ENCODE data around the gene PLA2G4E. TPM values are rescaled to one million over a fixed set of nuclear protein-coding genes. Genes with fewer than 3 reads are reported as not detected.

Gene PLA2G4E
- total RNA-seq, 4 donors from 2014 or later = not detected

DNA sequence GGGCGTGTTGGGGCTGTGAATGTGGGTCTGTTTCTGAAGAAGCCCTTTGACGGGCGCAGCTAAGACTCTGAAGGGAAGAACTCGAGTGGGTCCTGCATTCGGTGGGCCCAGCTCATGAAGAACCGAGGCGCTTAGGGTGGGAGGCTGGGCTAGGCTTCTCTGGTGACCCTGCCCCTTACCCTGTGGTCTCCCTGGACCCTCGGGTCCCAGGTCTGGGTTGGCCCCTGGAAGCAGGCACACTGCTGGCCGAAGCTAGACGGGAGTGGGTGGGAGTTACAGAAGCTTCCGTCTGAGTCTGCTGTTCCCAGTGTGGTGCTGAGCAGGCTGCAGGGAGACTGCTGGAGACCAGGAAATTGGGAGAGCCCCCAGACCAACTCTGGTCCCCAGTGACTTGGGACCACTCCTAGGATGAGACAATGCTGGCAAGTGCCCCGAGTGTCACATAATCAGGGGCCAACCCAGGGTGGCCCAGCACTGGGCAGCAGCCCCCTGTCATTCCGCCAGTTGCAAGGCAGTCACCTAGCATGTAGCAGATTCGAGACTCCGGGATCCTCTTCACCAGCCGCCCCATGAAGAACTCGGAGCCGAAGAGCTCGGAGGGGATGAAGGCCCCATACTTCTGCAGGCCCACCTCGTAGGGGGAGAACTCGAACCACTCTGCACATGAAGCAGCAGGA is 31.8 kb downstream of the PLA2G4E start:
- TF ChIP-seq, protein P1, sequence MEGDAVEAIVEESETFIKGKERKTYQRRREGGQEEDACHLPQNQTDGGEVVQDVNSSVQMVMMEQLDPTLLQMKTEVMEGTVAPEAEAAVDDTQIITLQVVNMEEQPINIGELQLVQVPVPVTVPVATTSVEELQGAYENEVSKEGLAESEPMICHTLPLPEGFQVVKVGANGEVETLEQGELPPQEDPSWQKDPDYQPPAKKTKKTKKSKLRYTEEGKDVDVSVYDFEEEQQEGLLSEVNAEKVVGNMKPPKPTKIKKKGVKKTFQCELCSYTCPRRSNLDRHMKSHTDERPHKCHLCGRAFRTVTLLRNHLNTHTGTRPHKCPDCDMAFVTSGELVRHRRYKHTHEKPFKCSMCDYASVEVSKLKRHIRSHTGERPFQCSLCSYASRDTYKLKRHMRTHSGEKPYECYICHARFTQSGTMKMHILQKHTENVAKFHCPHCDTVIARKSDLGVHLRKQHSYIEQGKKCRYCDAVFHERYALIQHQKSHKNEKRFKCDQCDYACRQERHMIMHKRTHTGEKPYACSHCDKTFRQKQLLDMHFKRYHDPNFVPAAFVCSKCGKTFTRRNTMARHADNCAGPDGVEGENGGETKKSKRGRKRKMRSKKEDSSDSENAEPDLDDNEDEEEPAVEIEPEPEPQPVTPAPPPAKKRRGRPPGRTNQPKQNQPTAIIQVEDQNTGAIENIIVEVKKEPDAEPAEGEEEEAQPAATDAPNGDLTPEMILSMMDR (IDR thresholded peaks at IDR 0.05 in 4 of 5, conservative IDR thresholded peaks at IDR 0.05 in 1 of 5) = no peak
- no peak for TF ChIP-seq POLR2A (IDR thresholded peaks at IDR 0.05)

DNA sequence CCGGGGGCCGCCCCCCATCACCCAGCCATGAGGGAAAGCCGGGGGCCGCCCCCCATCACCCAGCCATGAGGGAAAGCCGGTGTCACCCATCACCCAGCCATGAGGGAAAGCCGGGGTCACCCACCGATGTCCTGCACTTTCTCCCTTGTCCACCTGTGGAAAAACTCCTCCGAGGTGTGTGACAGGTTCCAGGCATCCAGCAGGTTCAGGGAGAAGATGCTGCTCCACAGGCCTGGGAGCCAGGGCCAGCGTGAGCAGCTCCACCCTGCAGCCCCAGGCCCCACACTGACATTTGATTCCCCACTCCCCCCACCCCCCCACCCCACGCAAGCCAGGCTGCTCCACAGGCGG is 32.9 kb downstream of the PLA2G4E start:
- intact Hi-C loops (cut with DNase I; ENCODE audit: low total_unique reads) = loop anchor here (5.0 kb wide), 1 partner anchor 144 kb away; no protein-coding TSS in a partner anchor
- Histone ChIP-seq H3K9me3 (no peaks in the 10 kb centered on the region), H3K27me3 (no peaks in the 10 kb centered on the region), H3K4me3 (no peak overlapping the region), H3K36me3 (no peaks in the 10 kb centered on the region), H3K27ac (no peak overlapping the region), H3K4me1 (peaks cover 0 to 1% of the 10 kb centered on the region in 2 donors)
- DNase-seq (no peak), ATAC-seq (no peak)
- in situ Hi-C loops (cut with MboI; ENCODE audit: low sequenced_read_pairs in 4 of 4) = no loop called here
- no peak for TF ChIP-seq POLR2A (IDR thresholded peaks at IDR 0.05)

More for the DNA sequence above, 31.8 kb downstream of the PLA2G4E start:
- H3K9me3 ChIP-seq = no peaks in the 10 kb centered on the region
- H3K36me3 ChIP-seq = no peaks in the 10 kb centered on the region
- peak; percentile 4 to 5 for ATAC-seq
- H3K27ac ChIP-seq = no peak overlapping the region
- H3K4me1 ChIP-seq = peaks cover 0 to 9% of the 10 kb centered on the region in 2 donors
- DNase-seq = no peak
- intact Hi-C loops (cut with DNase I; ENCODE audit: low total_unique reads) = loop anchor here (1.0 to 5.0 kb wide), 3 partner anchors 68 to 143 kb away; no protein-coding TSS in a partner anchor
- in situ Hi-C loops (cut with MboI; ENCODE audit: low sequenced_read_pairs in 4 of 4) = no loop called here
- H3K4me3 ChIP-seq = no peak overlapping the region
- no peaks in the 10 kb centered on the region for H3K27me3 ChIP-seq

DNA sequence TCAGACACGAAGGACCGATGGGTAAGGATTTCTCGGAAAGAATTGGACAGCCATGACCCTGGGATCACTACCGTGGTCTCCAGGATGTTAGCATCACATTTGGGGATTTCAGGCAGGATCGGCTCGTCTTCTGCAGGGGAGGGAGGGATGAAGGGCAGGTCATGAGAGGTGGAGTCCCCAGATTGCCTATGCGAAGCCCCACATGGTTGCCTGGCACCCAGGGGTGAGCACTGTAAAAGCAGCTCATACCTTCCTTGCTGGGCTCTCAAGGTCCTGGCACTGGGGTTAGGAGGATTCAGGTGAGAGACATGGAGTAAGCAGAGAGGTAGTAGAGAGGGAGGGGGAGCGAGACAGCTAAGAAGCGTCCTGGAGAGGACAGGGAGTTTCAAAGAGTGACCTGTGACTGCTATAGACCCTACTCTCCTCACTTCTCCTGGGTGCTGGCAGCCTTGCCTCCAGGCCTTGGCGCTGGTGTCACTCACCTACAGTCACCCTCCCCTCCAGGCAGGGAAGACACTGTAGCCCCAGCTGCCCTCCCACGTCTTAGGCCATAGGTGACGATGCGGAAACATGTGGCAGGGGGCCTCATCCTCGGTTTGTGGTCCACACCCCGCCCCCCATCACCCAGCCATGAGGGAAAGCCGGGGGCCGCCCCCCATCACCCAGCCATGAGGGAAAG is 33.5 kb downstream of the PLA2G4E start:
- no peaks in the 10 kb centered on the region for H3K4me1 ChIP-seq
- intact Hi-C loops (cut with DNase I; ENCODE audit: low total_unique reads) (loop anchor here (5.0 kb wide), 1 partner anchor 145 kb away; no protein-coding TSS in a partner anchor), in situ Hi-C loops (cut with MboI; ENCODE audit: low sequenced_read_pairs in 4 of 4) (no loop called here)
- DNase-seq (no peak), ATAC-seq (no peak)
- H3K27ac ChIP-seq = no peak overlapping the region
- H3K9me3 ChIP-seq = no peaks in the 10 kb centered on the region
- TF ChIP-seq POLR2A (IDR thresholded peaks at IDR 0.05) = no peak
- TF ChIP-seq, protein P1 (IDR thresholded peaks at IDR 0.05 in 4 of 5, conservative IDR thresholded peaks at IDR 0.05 in 1 of 5) = no peak
- no peaks in the 10 kb centered on the region for H3K36me3 ChIP-seq
- H3K4me3 ChIP-seq = no peak overlapping the region
- no peaks in the 10 kb centered on the region for H3K27me3 ChIP-seq

DNA sequence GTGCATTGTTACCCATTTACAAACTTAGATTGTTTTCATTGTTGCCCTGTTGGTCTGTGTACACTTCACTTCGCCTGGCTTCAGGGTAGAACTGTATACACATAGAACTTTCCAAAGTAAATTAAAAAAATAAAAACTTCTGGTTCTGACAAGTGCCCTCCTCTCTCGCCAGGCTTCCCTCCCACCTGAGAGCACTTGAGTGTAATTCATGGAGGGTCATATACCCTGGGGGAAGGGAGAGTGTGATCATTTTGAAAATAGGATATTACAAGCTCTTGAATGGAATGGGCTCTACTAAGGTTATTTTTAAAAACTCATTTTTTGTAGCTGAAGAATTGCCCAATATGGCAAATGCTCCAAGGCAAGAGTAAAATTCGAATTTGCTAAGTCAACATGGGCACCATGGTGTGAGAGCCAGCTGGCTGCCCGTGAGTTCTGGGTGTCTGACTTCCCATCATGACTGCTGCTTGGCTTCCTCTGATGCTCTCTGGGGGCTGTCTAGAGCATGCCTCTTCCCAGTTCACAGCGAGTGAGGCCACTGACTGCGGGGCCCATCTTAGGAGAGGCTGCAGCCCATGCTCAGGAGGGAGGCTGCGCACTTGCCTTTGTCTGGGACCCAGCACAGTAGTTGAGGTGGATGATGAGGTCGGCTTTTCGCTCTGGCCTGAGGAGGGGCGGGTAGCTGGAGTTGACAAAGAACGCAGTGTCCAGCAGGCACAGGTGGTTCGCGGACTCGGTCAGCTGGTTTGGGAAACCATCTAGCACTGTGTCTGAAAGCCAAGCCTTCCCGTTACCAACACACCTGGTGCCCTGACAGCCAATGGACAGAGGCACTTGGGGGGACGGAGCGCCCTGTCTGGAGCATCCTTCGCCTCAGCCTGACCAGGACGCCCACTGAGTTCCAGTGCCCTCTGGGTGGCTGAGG is 35.3 kb downstream of the PLA2G4E start:
- no peak overlapping the region for H3K4me3 ChIP-seq
- H3K9me3 ChIP-seq = no peaks in the 10 kb centered on the region
- ATAC-seq (no peak), DNase-seq (no peak)
- no peak overlapping the region for H3K27ac ChIP-seq
- in situ Hi-C loops (cut with MboI; ENCODE audit: low sequenced_read_pairs in 4 of 4) (no loop called here), intact Hi-C loops (cut with DNase I; ENCODE audit: low total_unique reads) (loop anchor here (5.0 kb wide), 1 partner anchor 147 kb away; no protein-coding TSS in a partner anchor)
- H3K27me3 ChIP-seq = no peaks in the 10 kb centered on the region
- H3K36me3 ChIP-seq = no peaks in the 10 kb centered on the region
- TF ChIP-seq, protein P1 (IDR thresholded peaks at IDR 0.05 in 4 of 5, conservative IDR thresholded peaks at IDR 0.05 in 1 of 5) = no peak
- no peak for TF ChIP-seq POLR2A (IDR thresholded peaks at IDR 0.05)
- H3K4me1 ChIP-seq = no peaks in the 10 kb centered on the region
